GM20000 (cell line): Measurements from ENCODE around the gene TIMM13.
A peak's percentile ranks its signal among the peaks of the same experiment; 100 is the strongest.

Experiments
- DNase-seq: peaks from one replicate; pipeline ENCODE4 v3.0.0; 2012; ENCODE audit warnings: low spot score
- CTCF ChIP-seq: IDR thresholded peaks from 2 replicates; pipeline ENCODE4 v1.5.1; 2012; ENCODE audit warnings: mild to moderate bottlenecking, control low read depth; ENCODE audit errors: extremely low read depth, missing control alignments

The TIMM13 gene

GRCh38 chr19:2451741-2452140, 24.4 kb upstream of the TIMM13 start:
- no peak for TF ChIP-seq CTCF
- DNase-seq, result no peak

- no peak for TF ChIP-seq CTCF
Measured at GRCh38 chr19:2451138-2451537, 23.8 kb upstream of the TIMM13 start.

GRCh38 chr19:2449019-2449418, 21.6 kb upstream of the TIMM13 start:
- DNase-seq, result no peak
- TF ChIP-seq CTCF, result no peak

More at GRCh38 chr19:2451138-2451537, 23.8 kb upstream of the TIMM13 start:
- DNase-seq, result no peak

- DNase-seq, result peak; percentile 59
- no peak for TF ChIP-seq CTCF
Measured at GRCh38 chr19:2446381-2446780, 19.0 kb upstream of the TIMM13 start.

- no peak for DNase-seq
- no peak for TF ChIP-seq CTCF
Measured at GRCh38 chr19:2444251-2445002, 17.0 kb upstream of the TIMM13 start.

GRCh38 chr19:2443785-2444182, 16.4 kb upstream of the TIMM13 start:
- no peak for DNase-seq
- TF ChIP-seq CTCF, result no peak

GRCh38 chr19:2443116-2443784, 15.9 kb upstream of the TIMM13 start:
- no peak for TF ChIP-seq CTCF
- no peak for DNase-seq
